Superior temporal gyrus (tissue), 1 donor: Measurements from ENCODE around the gene MAP2K1.
"Not testable (repeated sequence)": the region's sequence is repeated elsewhere in the genome, so short reads cannot be mapped to it uniquely, and the experiment has no call there.

ENCODE experiments used
- DNase-seq: peaks from one replicate; pipeline ENCODE4 v3.0.0-alpha.2; 2016; ENCODE audit errors: extremely low spot score

Gene MAP2K1

DNA sequence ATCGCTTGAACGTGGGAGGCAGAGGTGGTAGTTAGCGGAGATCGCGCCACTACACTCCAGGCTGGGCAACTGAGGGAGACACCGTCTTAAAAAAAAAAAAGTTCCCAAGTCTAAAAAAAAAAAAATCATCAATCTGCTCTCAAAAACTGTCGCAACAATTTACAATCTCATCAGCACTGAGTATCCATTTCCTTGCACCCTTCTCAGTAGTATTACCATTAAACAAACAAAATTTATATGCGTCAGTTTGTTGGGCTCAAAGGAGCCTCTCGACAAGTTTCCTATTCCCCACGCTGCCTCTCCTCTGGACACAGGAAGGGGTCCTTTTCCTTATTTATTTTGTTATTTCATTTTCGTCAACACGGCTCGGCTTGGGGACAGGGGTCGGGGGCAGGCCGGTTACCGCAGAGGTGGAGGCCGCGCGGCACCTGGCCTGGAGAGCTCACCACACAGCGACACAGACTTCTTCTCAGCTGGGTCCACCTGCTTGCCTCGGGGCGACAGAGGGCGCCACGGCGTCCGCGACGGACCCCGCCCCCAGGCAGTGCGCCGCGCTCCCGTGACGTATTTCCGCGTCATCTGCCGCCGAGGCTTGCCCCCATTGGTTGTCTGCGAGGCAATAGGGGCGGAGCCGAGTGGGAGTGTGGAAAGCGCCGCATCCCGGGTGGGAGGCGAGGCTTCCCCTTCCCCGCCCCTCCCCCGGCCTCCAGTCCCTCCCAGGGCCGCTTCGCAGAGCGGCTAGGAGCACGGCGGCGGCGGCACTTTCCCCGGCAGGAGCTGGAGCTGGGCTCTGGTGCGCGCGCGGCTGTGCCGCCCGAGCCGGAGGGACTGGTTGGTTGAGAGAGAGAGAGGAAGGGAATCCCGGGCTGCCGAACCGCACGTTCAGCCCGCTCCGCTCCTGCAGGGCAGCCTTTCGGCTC, at the start of gene MAP2K1:
Gene MAP2K1 (plus strand): TSS at position 709 of the 920 bp plus-strand sequence. CDS start 436 bp downstream, outside the sequence.
- DNase-seq, result peak; percentile 97

DNA sequence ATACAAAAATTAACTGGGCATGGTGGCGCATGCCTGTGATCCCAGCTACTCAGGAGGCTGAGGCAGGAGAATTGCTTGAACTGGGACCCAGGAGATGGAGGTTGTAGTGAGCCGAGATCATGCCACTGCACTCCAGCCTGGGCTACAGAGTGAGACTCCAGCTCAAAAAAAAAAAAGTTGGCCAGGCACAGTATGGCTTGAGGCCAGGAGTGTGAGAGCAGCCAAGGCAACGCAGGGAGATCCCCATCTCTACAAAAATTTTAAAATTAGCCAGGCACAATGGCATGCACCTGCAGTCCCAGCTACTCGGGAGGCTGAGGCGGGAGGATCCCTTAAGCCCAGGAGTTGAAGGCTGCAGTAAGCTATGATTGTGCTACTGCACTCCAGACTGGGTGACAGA, 38.2 kb upstream of the MAP2K1 start:
- DNase-seq, result not testable (repeated sequence)

- no peak for DNase-seq
Measured at GRCh38 chr15:66356077-66356358, 30.7 kb upstream of the MAP2K1 start.

DNA sequence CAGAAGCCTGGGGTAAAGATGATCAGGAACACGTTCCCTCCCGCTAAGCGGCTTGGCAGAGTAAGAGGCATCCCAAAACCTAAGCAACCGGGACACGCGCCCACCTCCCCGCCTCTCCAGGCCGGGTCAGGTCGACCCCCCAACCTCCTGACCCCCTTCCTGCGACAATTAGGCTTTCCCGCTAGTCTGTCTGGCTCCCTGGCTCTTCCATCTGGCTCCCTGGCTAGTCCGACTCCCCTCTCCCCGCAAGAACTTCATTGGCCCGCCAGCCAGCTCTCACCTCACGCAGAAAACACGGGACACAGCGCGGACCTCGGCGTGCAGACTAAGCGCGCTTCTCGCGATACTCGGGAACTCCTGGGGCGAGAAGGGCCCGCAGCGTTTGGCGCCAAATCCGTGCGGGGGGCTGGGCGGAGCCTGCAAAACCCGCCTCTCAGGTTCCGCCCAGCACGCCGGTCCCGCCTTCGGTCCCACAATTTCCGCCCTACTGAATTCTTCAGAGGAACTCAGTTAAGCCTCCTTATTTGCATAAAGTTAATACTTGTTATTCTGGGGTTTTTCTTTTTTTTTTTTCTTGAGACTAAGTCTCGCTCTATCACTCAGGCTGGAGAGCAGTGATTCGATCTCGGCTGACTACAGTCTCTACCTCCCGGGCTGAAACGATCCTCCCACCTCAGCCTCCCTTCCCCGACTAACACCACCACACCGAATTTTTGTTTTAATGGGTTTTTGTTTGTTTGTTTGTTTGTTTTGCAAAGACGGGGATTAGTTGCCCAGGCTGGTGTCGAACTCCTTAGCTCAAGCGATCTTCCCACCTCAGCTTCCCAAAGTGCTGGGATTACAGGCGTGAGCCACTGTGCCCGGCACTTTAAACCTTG, 30.1 kb upstream of the MAP2K1 start, which contains the start of gene TIPIN:
Gene TIPIN (minus strand): TSS at position 327 of the 878 bp plus-strand sequence. CDS start 3,738 bp downstream, outside the sequence.
- peak; percentile 86 for DNase-seq

DNA sequence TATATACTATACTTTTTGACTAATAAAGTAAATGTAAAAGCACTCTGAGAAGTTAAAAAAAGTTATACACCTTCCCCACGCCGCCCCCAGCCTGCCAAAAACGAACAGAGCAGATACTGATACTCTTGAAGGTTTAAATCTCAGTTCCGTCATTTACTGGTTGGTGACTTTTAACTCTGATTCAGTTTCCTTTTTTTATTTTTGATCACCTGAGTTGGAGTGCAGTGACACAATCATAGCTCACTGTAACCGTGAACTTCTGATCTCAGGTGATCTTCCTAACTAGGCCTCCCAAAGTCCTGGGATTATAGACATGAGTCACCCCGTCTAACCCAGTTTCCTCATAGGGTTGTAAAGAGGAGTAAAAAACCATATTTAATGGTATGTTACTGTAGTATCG, 27.0 kb upstream of the MAP2K1 start:
- no peak for DNase-seq

DNA sequence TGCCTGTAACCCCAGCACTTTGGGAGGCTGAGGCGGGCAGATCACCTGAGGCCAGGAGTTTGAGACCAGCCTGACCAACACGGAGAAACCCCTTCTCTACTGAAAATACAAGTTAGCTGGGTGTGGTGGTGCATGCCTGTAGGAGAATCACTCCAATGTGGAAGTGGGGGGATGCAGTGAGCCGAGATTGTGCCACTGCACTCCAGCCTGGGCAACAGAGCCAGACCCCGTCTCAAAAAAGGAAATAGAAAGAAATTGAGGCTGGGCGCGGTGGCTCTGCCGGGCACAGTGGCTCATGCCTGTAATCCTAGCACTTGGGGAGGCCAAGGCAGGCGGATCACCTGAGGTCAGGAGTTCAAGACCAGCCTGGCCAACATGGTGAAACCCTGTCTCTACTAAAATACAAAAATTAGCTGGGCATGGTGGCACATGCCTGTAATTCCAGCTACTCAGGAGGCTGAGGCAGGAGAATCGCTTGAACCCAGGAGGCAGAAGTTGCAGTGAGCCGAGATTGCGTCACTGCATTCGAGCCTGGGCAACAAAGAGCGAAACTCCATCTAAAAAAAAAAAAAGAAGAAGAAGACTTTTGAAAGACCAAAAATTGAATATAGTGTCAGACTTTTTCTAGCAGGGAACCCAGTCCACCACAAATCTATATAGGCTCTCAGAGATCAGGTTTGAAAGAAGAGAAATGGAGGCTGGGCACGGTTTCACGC, 24.8 kb upstream of the MAP2K1 start:
- not testable (repeated sequence) for DNase-seq

DNA sequence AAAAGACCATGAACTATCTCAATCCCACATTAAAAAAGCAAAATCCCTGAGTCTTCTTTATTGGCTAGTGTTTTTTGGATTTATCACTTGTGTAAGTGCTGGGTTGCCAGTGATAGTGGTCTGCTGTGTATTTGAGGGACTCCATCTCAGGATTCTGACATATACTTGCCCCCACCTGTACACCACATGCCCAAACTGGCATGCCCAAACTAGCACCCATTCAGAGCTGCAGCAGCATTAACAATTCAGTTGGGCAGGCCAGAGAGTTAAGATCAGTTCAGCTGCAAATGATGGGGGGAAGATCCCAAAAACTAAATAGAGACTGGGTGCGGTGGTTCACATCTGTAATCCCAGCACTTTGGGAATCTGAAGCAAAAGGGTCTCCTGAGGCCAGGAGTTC, 23.9 kb upstream of the MAP2K1 start:
- no peak for DNase-seq

GRCh38 chr15:66364944-66365528, 21.7 kb upstream of the MAP2K1 start:
- DNase-seq, result no peak

DNA sequence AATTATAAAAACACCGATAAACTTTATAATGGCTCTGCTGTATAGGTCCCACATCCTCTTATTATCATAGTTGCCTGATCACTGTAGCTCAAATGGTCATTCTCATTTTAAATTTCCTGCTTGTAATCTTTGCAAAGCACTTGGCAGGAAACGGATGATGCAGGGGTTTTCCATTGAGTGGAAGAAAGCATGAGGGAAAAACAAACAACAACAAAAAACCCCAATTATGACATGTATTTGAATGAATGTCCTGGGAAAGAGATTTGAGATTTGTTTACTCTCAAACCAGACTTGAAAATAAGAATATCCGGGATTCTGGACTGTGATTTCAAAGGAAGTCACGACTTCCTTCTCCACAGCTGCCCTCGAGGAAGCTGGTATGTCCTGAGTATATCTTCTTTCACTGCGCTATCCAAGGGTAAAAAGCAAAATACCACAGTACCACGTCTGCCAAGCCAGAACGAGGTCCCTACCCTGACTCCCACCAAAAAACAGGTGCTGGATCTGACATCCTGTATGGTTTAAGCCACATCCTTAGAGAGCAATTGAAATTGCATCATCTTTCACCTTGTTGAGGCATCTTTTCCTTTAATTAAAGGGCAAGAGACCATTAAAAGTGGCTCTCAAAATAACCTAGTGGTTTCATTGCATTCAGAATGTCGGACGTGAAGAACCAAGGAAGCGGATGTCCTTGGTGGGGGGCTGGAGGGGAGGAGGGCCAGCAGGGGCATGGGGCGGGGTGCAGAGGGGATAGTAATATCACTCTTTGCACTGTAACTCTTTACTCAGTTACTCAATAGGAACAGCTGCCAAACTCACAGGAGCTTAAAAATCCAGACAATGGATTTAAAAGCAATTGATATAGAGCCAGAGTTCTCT, 16.7 kb upstream of the MAP2K1 start:
- no peak for DNase-seq

DNA sequence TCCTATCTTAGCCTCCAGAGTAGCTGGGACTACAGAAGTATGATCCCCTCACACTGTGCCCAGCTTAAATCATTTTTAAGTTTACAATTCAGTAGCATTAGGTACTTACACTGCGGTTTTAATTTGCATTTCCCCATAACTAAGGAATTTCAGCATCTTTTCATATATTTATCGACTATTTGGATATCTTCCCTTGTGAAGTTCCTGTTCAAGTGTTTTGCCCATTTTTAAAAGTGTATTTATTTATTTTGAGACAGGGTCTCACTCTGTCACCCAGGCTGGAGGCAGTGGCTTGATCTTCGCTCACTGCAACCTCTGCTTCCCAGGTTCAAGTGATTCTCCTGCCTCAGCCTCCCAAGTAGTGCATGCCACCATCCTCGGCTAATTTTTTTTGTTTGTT, 12.5 kb upstream of the MAP2K1 start:
- DNase-seq, result no peak

GRCh38 chr15:66378814-66379430, 7.8 kb upstream of the MAP2K1 start:
- DNase-seq, result no peak

- DNase-seq, result not testable (repeated sequence)
Measured at GRCh38 chr15:66381376-66381775, 5.3 kb upstream of the MAP2K1 start.

- DNase-seq, result no peak
Measured at GRCh38 chr15:66387163-66388042, 691 bp downstream of the MAP2K1 start.

DNA sequence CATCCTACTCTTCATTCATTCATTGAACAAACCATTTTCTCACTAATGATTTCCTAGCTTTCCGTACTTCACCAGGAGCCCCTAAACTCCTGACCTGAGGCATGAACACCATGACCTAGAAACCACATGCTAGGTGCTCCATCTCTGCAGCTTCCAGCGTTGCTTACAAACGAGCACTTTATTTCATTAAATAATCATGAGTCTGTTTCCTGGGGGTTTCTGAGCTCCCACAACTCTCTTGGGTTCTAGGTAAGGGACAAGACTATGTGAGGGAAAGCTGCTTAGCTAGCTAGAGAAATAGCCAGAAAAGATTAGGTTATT, 1.3 kb downstream of the MAP2K1 start:
- DNase-seq, result no peak

GRCh38 chr15:66388576-66388975, 1.9 kb downstream of the MAP2K1 start:
- DNase-seq, result no peak

- no peak for DNase-seq
Measured at GRCh38 chr15:66389098-66389858, 2.6 kb downstream of the MAP2K1 start.

DNA sequence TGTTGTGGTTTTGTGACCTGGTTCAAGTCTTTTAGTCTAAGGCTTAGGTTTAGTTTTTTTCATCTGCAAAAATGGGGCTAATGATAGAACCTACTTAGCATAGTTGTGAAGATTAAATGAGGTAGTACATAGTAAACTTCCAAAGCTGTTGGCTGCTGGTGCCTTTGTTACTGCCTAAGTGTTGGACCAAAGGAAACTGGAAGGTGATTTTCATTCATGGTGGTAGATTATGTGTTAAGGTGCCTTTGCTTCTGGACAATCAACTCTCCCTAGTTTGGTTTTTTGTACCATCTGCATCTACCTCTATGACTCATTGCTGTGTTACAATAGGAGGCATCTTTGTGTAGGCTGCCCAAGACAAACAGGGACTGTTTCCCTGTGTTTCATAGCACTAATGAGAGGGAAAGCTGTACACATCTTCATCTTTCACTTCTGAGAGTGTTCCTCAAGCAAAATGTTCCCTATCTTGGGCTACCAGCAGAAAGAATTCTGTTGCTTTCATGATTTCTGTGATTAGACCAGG, 3.2 kb downstream of the MAP2K1 start:
- DNase-seq, result no peak

DNA sequence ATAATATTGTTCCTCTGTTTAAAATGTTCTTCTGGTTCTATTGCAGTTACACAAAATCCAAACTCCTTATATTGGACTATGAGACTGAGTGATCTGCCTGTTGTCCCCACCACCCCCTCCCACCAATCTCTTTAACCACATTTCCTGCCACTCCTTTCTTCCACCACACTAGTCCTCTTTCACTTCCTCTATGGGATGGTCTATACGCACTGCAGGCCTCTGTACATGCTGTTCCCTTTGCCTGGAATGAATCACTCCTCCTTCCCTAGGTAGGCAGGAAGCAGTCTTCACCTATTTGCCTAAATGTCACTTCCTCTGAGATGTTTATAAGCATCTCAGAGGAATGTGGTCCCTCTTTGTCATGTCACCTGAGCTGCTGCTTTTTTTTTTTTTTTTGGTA, 4.0 kb downstream of the MAP2K1 start:
- no peak for DNase-seq
